ENCODE data around the gene LCN10. TPM values are rescaled to one million over a fixed set of nuclear protein-coding genes. Genes with fewer than 3 reads are reported as not detected.

LCN10 gene
- total and polyA plus RNA-seq, 2 of the 13 experiments (the other 11 are each of a cell fraction or from before 2014, with no cell fraction given): 0.53 to 0.61 TPM

- TF ChIP-seq ZXDC (CRISPR knock-in tag; IDR thresholded peaks at IDR 0.05): no peak
- no peak for TF ChIP-seq ZHX1 (CRISPR knock-in tag; IDR thresholded peaks at IDR 0.05; ENCODE audit: low read depth)
- TF ChIP-seq NR2F2 (IDR thresholded peaks at IDR 0.05; ENCODE audit: borderline replicate concordance, low read depth): no peak
- TF ChIP-seq SRY (CRISPR knock-in tag; IDR thresholded peaks at IDR 0.05): 0 out of 2 replicates have a peak, but pooled peaks have one; percentile 60
- no peak for TF ChIP-seq ELK4 (CRISPR knock-in tag; IDR thresholded peaks at IDR 0.05; ENCODE audit: borderline replicate concordance)
- peak; percentile 91 for TF ChIP-seq ZNF607 (CRISPR knock-in tag; IDR thresholded peaks at IDR 0.05; ENCODE audit: borderline replicate concordance)
- TF ChIP-seq ZBTB43 (CRISPR knock-in tag; conservative IDR thresholded peaks at IDR 0.05): peak; percentile 75; the same call in 1 of the 2 replicates
- no peak for TF ChIP-seq ZNF205 (CRISPR knock-in tag; IDR thresholded peaks at IDR 0.05)
- TF ChIP-seq PHF21A (CRISPR knock-in tag; IDR thresholded peaks at IDR 0.05): no peak
- TF ChIP-seq ZC3H13 (CRISPR knock-in tag; IDR thresholded peaks at IDR 0.05): no peak
- no peak for TF ChIP-seq ZNF326 (CRISPR knock-in tag; IDR thresholded peaks at IDR 0.05; ENCODE audit: borderline replicate concordance)
- no peak for TF ChIP-seq PREB (CRISPR knock-in tag; IDR thresholded peaks at IDR 0.05)
- TF ChIP-seq NCOA1 (CRISPR knock-in tag; IDR thresholded peaks at IDR 0.05): no peak
- no peak for TF ChIP-seq ZNF382 (CRISPR knock-in tag; IDR thresholded peaks at IDR 0.05; ENCODE audit: borderline replicate concordance)
- no peak for TF ChIP-seq EEA1 (CRISPR knock-in tag; IDR thresholded peaks at IDR 0.05; ENCODE audit: borderline replicate concordance)
- TF ChIP-seq KAT8 (CRISPR knock-in tag; IDR thresholded peaks at IDR 0.05): peak; percentile 36; the same call in 1 of the 2 replicates
Observed at GRCh38 chr9:136740971-136741882, 1.5 kb downstream of the LCN10 start (continued).
